Activated CD8-positive, alpha-beta T cell treated with anti-CD3 and anti-CD28 coated beads, Interleukin-2, amount 10 ng/mL, durations not matched to agents 7 days and 5 days (primary cell): Measurements from ENCODE around the gene MMP10. TPM values are rescaled to one million over a fixed set of nuclear protein-coding genes. Genes with fewer than 3 reads are reported as not detected.
"Not testable (repeated sequence)": the region's sequence is repeated elsewhere in the genome, so short reads cannot be mapped to it uniquely, and the experiment has no call there.

Experiments used
- ATAC-seq: fragments of 150-1000 bp; cut with Tn5 transposase; one replicate; pipeline ENCODE4 v1.10.0; 2021; ENCODE audit warnings: moderate library complexity
- CTCF ChIA-PET: fragments of 350-600 bp; sonication (Branson Sonifier 250); formaldehyde crosslinking; loops from one replicate; lab custom pipeline; 2021; ENCODE audit warnings: antibody characterized with exemption; lab: Charles Lee
- POLR2A ChIA-PET: fragments of 350-600 bp; sonication (Branson Sonifier 250); formaldehyde crosslinking; loops from one replicate; lab custom pipeline; 2021; ENCODE audit warnings: antibody characterized with exemption; lab: Charles Lee
- DNase-seq: peaks from one replicate; pipeline ENCODE4 v3.0.0-alpha.2; 2020
- H3K27ac Mint-ChIP-seq: one replicate; pipeline ENCODE4 v1.8.0; 2021; ENCODE audit warnings: mild to moderate bottlenecking, mixed read lengths
- H3K27me3 Mint-ChIP-seq: one replicate; pipeline ENCODE4 v1.8.0; 2021; ENCODE audit warnings: low read depth, mixed read lengths
- H3K36me3 Mint-ChIP-seq: one replicate; pipeline ENCODE4 v1.8.0; 2021; ENCODE audit warnings: low read depth, mixed read lengths
- H3K4me1 Mint-ChIP-seq: one replicate; pipeline ENCODE4 v1.8.0; 2021; ENCODE audit warnings: low read depth, mixed read lengths
- H3K4me3 Mint-ChIP-seq: one replicate; pipeline ENCODE4 v1.8.0; 2021; ENCODE audit warnings: mild to moderate bottlenecking, mixed read lengths
- H3K9me3 Mint-ChIP-seq: one replicate; pipeline ENCODE4 v1.8.0; 2022; ENCODE audit warnings: mixed read lengths; ENCODE audit not compliant: insufficient read depth
- total RNA-seq, 2 experiments: library from RNA; stranded (reverse); gene quantifications; one replicate each; pipeline ENCODE4 v1.2.3, GENCODE V29; 2021

MMP10 gene
- total RNA-seq, 2 experiments from 2014 or later = not detected

- H3K4me1 Mint-ChIP-seq = no peaks in the 10 kb centered on the region
- ChIA-PET POLR2A (no interaction called here), CTCF (no interaction called here)
- no peak for DNase-seq
- H3K36me3 Mint-ChIP-seq = no peaks in the 10 kb centered on the region
- H3K27ac Mint-ChIP-seq = no peak overlapping the region
- ATAC-seq = no peak
- peaks cover 8% of the 10 kb centered on the region for H3K27me3 Mint-ChIP-seq
- H3K4me3 Mint-ChIP-seq = no peak overlapping the region
- H3K9me3 Mint-ChIP-seq = no peaks in the 10 kb centered on the region
Observed at GRCh38 chr11:102749101-102749722, 31.2 kb downstream of the MMP10 start.

GRCh38 chr11:102746746-102747578 lies 33.5 kb downstream of the MMP10 start:
- ATAC-seq, H3K9me3 Mint-ChIP-seq, H3K4me1 Mint-ChIP-seq, H3K27me3 Mint-ChIP-seq, POLR2A ChIA-PET, H3K4me3 Mint-ChIP-seq, H3K27ac Mint-ChIP-seq, DNase-seq, H3K36me3 Mint-ChIP-seq, CTCF ChIA-PET: not testable (repeated sequence)

GRCh38 chr11:102734650-102735049 lies 45.8 kb downstream of the MMP10 start:
- Mint-ChIP-seq H3K27ac (no peak overlapping the region), H3K4me3 (no peak overlapping the region), H3K9me3 (no peaks in the 10 kb centered on the region), H3K27me3 (peaks cover 18% of the 10 kb centered on the region), H3K4me1 (no peaks in the 10 kb centered on the region), H3K36me3 (no peaks in the 10 kb centered on the region)
- POLR2A ChIA-PET = no interaction called here
- ATAC-seq = no peak
- DNase-seq = no peak
- CTCF ChIA-PET = interaction anchor here (1.3 to 1.4 kb wide), 2 partner anchors 46 to 69 kb away, joined by 3 to 4 read pairs; partner anchors contain the start of gene MMP10

- H3K4me3 Mint-ChIP-seq = no peak overlapping the region
- peak; percentile 82 for ATAC-seq
- CTCF ChIA-PET = interaction anchor here (0.8 to 2.5 kb wide), 5 partner anchors 47 to 303 kb away, joined by 3 to 9 read pairs (median 3); partner anchors contain the start of gene MMP10
Observed at GRCh38 chr11:102733232-102733875, 47.1 kb downstream of the MMP10 start.

GRCh38 chr11:102730944-102731343 lies 49.5 kb downstream of the MMP10 start:
- DNase-seq, H3K4me3 Mint-ChIP-seq, H3K27ac Mint-ChIP-seq, ATAC-seq, H3K4me1 Mint-ChIP-seq, H3K9me3 Mint-ChIP-seq, H3K36me3 Mint-ChIP-seq, CTCF ChIA-PET, POLR2A ChIA-PET: not testable (repeated sequence)
- H3K27me3 Mint-ChIP-seq = peaks cover 12% of the 10 kb centered on the region

More at GRCh38 chr11:102733232-102733875, 47.1 kb downstream of the MMP10 start:
- Mint-ChIP-seq H3K9me3 (no peaks in the 10 kb centered on the region), H3K36me3 (no peaks in the 10 kb centered on the region), H3K4me1 (no peaks in the 10 kb centered on the region), H3K27me3 (peaks cover 16% of the 10 kb centered on the region), H3K27ac (no peak overlapping the region)
- POLR2A ChIA-PET = no interaction called here
- peak; percentile 72 for DNase-seq

- Mint-ChIP-seq H3K9me3 (no peaks in the 10 kb centered on the region), H3K27ac (no peak overlapping the region), H3K27me3 (peaks cover 10% of the 10 kb centered on the region), H3K4me1 (no peaks in the 10 kb centered on the region), H3K36me3 (no peaks in the 10 kb centered on the region), H3K4me3 (no peak overlapping the region)
- DNase-seq (no peak), ATAC-seq (no peak)
- ChIA-PET CTCF (no interaction called here), POLR2A (no interaction called here)
Observed at GRCh38 chr11:102729849-102730815, 50.3 kb downstream of the MMP10 start.

GRCh38 chr11:102727890-102728289 lies 52.5 kb downstream of the MMP10 start:
- Mint-ChIP-seq H3K4me3 (no peak overlapping the region), H3K9me3 (no peaks in the 10 kb centered on the region), H3K27ac (no peak overlapping the region), H3K36me3 (no peaks in the 10 kb centered on the region), H3K4me1 (no peaks in the 10 kb centered on the region), H3K27me3 (no peaks in the 10 kb centered on the region)
- CTCF ChIA-PET = no interaction called here
- POLR2A ChIA-PET = no interaction called here
- DNase-seq (no peak), ATAC-seq (no peak)

GRCh38 chr11:102724904-102725500 lies 55.4 kb downstream of the MMP10 start, which contains the start of gene MMP8:
Gene MMP8, minus strand, starts transcription at chr11:102724954. Its CDS starts 99 bp downstream, at chr11:102724855.
- Mint-ChIP-seq H3K4me1 (no peaks in the 10 kb centered on the region), H3K27ac (no peak within 1 kb of the TSS), H3K4me3 (no peak within 1 kb of the TSS), H3K9me3 (no peaks in the 10 kb centered on the region), H3K36me3 (no peaks in the 10 kb centered on the region), H3K27me3 (peaks cover 6% of the 10 kb centered on the region)
- POLR2A ChIA-PET = no interaction called here
- DNase-seq (no peak), ATAC-seq (no peak)
- CTCF ChIA-PET = no interaction called here

- POLR2A ChIA-PET = no interaction called here
- ATAC-seq = no peak
- CTCF ChIA-PET = no interaction called here
- Mint-ChIP-seq H3K4me1 (no peaks in the 10 kb centered on the region), H3K36me3 (no peaks in the 10 kb centered on the region), H3K27me3 (peaks cover 14% of the 10 kb centered on the region), H3K9me3 (no peaks in the 10 kb centered on the region), H3K4me3 (no peak overlapping the region), H3K27ac (no peak overlapping the region)
- no peak for DNase-seq
Observed at GRCh38 chr11:102722821-102723220, 57.6 kb downstream of the MMP10 start.
